NCI-H1105 treated with DMSO at 0.1 percent for 48 hours (cell line): ENCODE results near the gene CSF3R.

Source experiments
- DNase-seq: peaks from one replicate; lab custom pipeline; 2025; lab: John Stamatoyannopoulos, UW

The CSF3R gene

GRCh38 chr1:36457691-36458090 is 25.0 kb downstream of the CSF3R start:
- no peak for DNase-seq

- DNase-seq, result no peak
These were observed 26.3 kb downstream of the CSF3R start for GRCh38 chr1:36456391-36456928.

GRCh38 chr1:36455386-36455785 is 27.3 kb downstream of the CSF3R start:
- DNase-seq, result no peak

- no peak for DNase-seq
These were observed 28.9 kb downstream of the CSF3R start for GRCh38 chr1:36453600-36454388.

GRCh38 chr1:36453051-36453450 is 29.7 kb downstream of the CSF3R start:
- no peak for DNase-seq

GRCh38 chr1:36450919-36451305 is 31.8 kb downstream of the CSF3R start:
- no peak for DNase-seq

- peak; percentile 96 for DNase-seq
These were observed 32.3 kb downstream of the CSF3R start, which contains the start of gene OSCP1 for GRCh38 chr1:36450270-36450918. Gene OSCP1 (minus strand): TSS chr1:36450451. CDS start chr1:36450369, 82 bp downstream.

GRCh38 chr1:36448530-36449056 is 34.1 kb downstream of the CSF3R start:
- DNase-seq, result peak; percentile 97

- no peak for DNase-seq
These were observed 35.3 kb downstream of the CSF3R start for GRCh38 chr1:36447450-36447849.

- DNase-seq, result no peak
These were observed 36.0 kb downstream of the CSF3R start for GRCh38 chr1:36446746-36447145.

- no peak for DNase-seq
These were observed 36.4 kb downstream of the CSF3R start for GRCh38 chr1:36446271-36446670.

GRCh38 chr1:36443297-36443696 is 39.4 kb downstream of the CSF3R start:
- no peak for DNase-seq

GRCh38 chr1:36442337-36442736 is 40.4 kb downstream of the CSF3R start:
- no peak for DNase-seq

- DNase-seq, result no peak
These were observed 42.1 kb downstream of the CSF3R start for GRCh38 chr1:36440646-36441045.

GRCh38 chr1:36440044-36440443 is 42.7 kb downstream of the CSF3R start:
- no peak for DNase-seq

GRCh38 chr1:36438715-36439114 is 44.0 kb downstream of the CSF3R start:
- no peak for DNase-seq

- DNase-seq, result no peak
These were observed 45.9 kb downstream of the CSF3R start for GRCh38 chr1:36436821-36437220.

- DNase-seq, result no peak
These were observed 49.6 kb downstream of the CSF3R start for GRCh38 chr1:36433102-36433501.

GRCh38 chr1:36432616-36433015 is 50.1 kb downstream of the CSF3R start:
- no peak for DNase-seq

GRCh38 chr1:36425791-36426190 is 56.9 kb downstream of the CSF3R start:
- no peak for DNase-seq

- DNase-seq, result no peak
These were observed 61.1 kb downstream of the CSF3R start for GRCh38 chr1:36421649-36422048.

- DNase-seq, result peak; percentile 56
These were observed 61.8 kb downstream of the CSF3R start for GRCh38 chr1:36420836-36421317.

GRCh38 chr1:36420409-36420808 is 62.3 kb downstream of the CSF3R start:
- no peak for DNase-seq
